Vagina (tissue), 2 donors: ENCODE data around the gene SEC24C.

Experiments
- POLR2A ChIP-seq, 2 donors: fragments of 450-650 bp; IDR thresholded peaks; one replicate each; pipeline ENCODE4 v1.6.1; 2017; ENCODE audit warnings: antibody characterized with exemption in 2 of 2, mild to moderate bottlenecking in 2 of 2, moderate library complexity in 2 of 2
- POLR2AphosphoS5 ChIP-seq, 2 donors: sonication (generic); formaldehyde crosslinking; IDR thresholded peaks; one replicate each; pipeline ENCODE4 v1.9.0; 2017; ENCODE audit warnings: antibody characterized with exemption in 2 of 2, mild to moderate bottlenecking in 2 of 2, low read depth in 1 of 2; ENCODE audit not compliant: insufficient read depth in 1 of 2
- TF ChIP-seq, protein P1 (sequence below), 3 experiments: fragments of 450-650 bp in 2 of 3; fragments of 200-600 bp in 1 of 3; sonication (generic) in 1 of 3; IDR thresholded peaks; one replicate each; pipeline ENCODE4 v1.5.1; 2017 to 2019; ENCODE audit warnings: antibody characterized with exemption in 3 of 3, mild to moderate bottlenecking in 2 of 3, moderate library complexity in 2 of 3

DNA sequence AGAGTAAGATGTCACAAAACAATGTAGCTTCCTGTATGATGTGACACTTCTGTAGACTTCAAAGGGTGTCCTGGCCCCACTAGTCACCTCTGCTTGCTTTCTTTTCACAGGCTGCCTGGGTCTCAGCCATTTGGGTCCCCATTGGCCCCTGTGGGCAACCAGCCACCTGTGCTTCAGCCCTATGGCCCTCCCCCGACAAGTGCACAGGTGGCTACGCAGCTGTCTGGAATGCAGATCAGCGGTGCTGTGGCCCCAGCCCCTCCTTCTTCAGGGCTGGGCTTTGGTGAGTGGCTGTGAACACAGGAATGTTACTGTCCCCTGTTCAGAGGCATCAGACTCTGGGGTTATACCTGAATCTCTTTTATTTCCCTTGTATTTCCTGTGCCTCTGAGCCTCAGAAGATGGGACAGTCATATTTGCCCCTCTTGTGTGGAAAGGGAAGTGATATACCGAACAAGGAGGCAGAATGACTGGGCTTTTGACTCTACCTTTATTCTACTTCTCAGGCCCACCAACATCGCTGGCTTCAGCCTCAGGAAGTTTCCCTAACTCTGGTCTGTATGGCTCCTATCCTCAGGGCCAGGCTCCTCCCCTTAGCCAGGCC, 15.4 kb downstream of the SEC24C start:
- TF ChIP-seq POLR2AphosphoS5 (IDR thresholded peaks at IDR 0.05; ENCODE audit: insufficient read depth in 1 of 2, low read depth in 1 of 2) (no peak), POLR2A (IDR thresholded peaks at IDR 0.05) (no peak)
- TF ChIP-seq, protein P1, sequence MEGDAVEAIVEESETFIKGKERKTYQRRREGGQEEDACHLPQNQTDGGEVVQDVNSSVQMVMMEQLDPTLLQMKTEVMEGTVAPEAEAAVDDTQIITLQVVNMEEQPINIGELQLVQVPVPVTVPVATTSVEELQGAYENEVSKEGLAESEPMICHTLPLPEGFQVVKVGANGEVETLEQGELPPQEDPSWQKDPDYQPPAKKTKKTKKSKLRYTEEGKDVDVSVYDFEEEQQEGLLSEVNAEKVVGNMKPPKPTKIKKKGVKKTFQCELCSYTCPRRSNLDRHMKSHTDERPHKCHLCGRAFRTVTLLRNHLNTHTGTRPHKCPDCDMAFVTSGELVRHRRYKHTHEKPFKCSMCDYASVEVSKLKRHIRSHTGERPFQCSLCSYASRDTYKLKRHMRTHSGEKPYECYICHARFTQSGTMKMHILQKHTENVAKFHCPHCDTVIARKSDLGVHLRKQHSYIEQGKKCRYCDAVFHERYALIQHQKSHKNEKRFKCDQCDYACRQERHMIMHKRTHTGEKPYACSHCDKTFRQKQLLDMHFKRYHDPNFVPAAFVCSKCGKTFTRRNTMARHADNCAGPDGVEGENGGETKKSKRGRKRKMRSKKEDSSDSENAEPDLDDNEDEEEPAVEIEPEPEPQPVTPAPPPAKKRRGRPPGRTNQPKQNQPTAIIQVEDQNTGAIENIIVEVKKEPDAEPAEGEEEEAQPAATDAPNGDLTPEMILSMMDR (IDR thresholded peaks at IDR 0.05), result no peak
